ENCODE data around the gene NTM.

GRCh38 chr11:131999084-131999483 is 628.7 kb downstream of the NTM start:
- no peak for TF ChIP-seq CTCF (IDR thresholded peaks at IDR 0.05; ENCODE audit: poor library complexity, severe bottlenecking)
- no peak for TF ChIP-seq EZH2 (IDR thresholded peaks at IDR 0.05; ENCODE audit: borderline replicate concordance, insufficient read depth, low read length, poor library complexity, severe bottlenecking)
- TF ChIP-seq TAF1 (IDR thresholded peaks at IDR 0.05; ENCODE audit: low read depth), result no peak

Data from neural cell (in vitro differentiated cells).